Measurements from ENCODE around the gene DHH. TPM values are rescaled to one million over a fixed set of nuclear protein-coding genes. Genes with fewer than 3 reads are reported as not detected.

DHH gene
- total and polyA plus RNA-seq, 9 of the 15 experiments (the other 6 are each of a cell fraction or from before 2014, with no cell fraction given): 0.07 to 2.6 (median 0.54) TPM

- H3K9me1 ChIP-seq (ENCODE audit: control insufficient read depth, insufficient read depth, low read length): peaks cover 4% of the 10 kb centered on the region
- CTCF ChIA-PET (ENCODE audit: low intra/inter-chr PET ratio): interaction anchor here (0.5 to 2.3 kb wide), 3 partner anchors 32 to 174 kb away, joined by 3 to 5 read pairs (median 3); no protein-coding TSS in a partner anchor
- TF ChIP-seq TEAD2 (tag; IDR thresholded peaks at IDR 0.05) (no peak), ZBTB33 (CRISPR knock-in tag; IDR thresholded peaks at IDR 0.05) (peak; percentile 62; the same call in 1 of the 2 replicates), NFATC3 (IDR thresholded peaks at IDR 0.05) (no peak), IRF9 (tag; IDR thresholded peaks at IDR 0.05) (no peak), ZNF79 (CRISPR knock-in tag; IDR thresholded peaks at IDR 0.05; ENCODE audit: low read depth) (no peak), ETV6 (IDR thresholded peaks at IDR 0.05; ENCODE audit: borderline replicate concordance in 1 of 2, low read depth in 2 of 2, low read length in 1 of 2) (0 out of 4 replicates have a peak, but pooled peaks of 1 of the 2 experiments have one; percentile 54), ETV6 (CRISPR knock-in tag; IDR thresholded peaks at IDR 0.05; ENCODE audit: borderline replicate concordance) (no peak), ZNF583 (CRISPR knock-in tag; IDR thresholded peaks at IDR 0.05) (no peak), HSF4 (CRISPR knock-in tag; IDR thresholded peaks at IDR 0.05; ENCODE audit: borderline replicate concordance) (no peak), KLF1 (tag; IDR thresholded peaks at IDR 0.05) (peak; percentile 57; the same call in 1 of the 2 replicates), KAT8 (IDR thresholded peaks at IDR 0.05; ENCODE audit: low read depth) (no peak), ZNF140 (CRISPR knock-in tag; IDR thresholded peaks at IDR 0.05) (no peak), ARID4B (CRISPR knock-in tag; IDR thresholded peaks at IDR 0.05) (peak; percentile 97)
These were observed 34.1 kb downstream of the DHH start, which contains the start of gene KMT2D for GRCh38 chr12:49060237-49061156. Gene KMT2D (minus strand): TSS chr12:49060794. CDS start chr12:49055324, 5,470 bp downstream.

More at GRCh38 chr12:49060237-49061156, 34.1 kb downstream of the DHH start, which contains the start of gene KMT2D:
- DNase-seq (ENCODE audit: extremely low read depth in 1 of 4, low spot score in 3 of 4) (peak; percentile 89 to 96 (median 91)), ATAC-seq (peak; percentile 72), FAIRE-seq (peak; percentile 51)
- TSS peak; percentile 40 for BruUV-seq (replicated peaks)
- Histone ChIP-seq H3K36me3 (ENCODE audit: control insufficient read depth, insufficient read depth, low read length) (peaks cover 19% of the 10 kb centered on the region), H3K4me3 (peak within 1 kb of the TSS; percentile 94), H3K4me2 (ENCODE audit: insufficient read depth, low read length) (peak within 1 kb of the TSS; percentile 94), H3K9me3 (replicated peaks; ENCODE audit: control insufficient read depth, insufficient read depth, low read depth, low read length) (no peaks in the 10 kb centered on the region), H3K27ac (ENCODE audit: extremely low read depth, low read depth, low read length) (peak within 1 kb of the TSS; percentile 98), H3K4me1 (replicated peaks in 1 of 2; ENCODE audit: control insufficient read depth in 2 of 2, insufficient read depth in 2 of 2, low read length in 2 of 2) (peaks cover 15 to 20% of the 10 kb centered on the region in 2 experiments; a peak in 4 of 5 replicates), H3K79me2 (ENCODE audit: control insufficient read depth, insufficient read depth, low read length) (peaks cover 63% of the 10 kb centered on the region), H3K9ac (ENCODE audit: insufficient read depth in 1 of 2, low read depth in 2 of 2, low read length in 2 of 2) (peak within 1 kb of the TSS; percentile 96 to 98), H2AFZ (ENCODE audit: low read depth, low read length) (peak within 1 kb of the TSS; percentile 86), H4K20me1 (replicated peaks; ENCODE audit: control insufficient read depth, insufficient read depth, low read length) (peaks cover 41% of the 10 kb centered on the region), H3K27me3 (ENCODE audit: control insufficient read depth in 2 of 2, insufficient read depth in 2 of 2, low read length in 2 of 2) (no peaks in the 10 kb centered on the region)
- in situ Hi-C loops (cut with MboI) (loop anchor here (5.0 kb wide), 2 partner anchors 37 to 172 kb away; no protein-coding TSS in a partner anchor), intact Hi-C loops (cut with micrococcal nuclease) (loop anchor here (5.0 to 10.0 kb wide), 2 partner anchors 72 to 284 kb away; partner anchors contain the start of genes DNAJC22 and TUBA1B)
- under 1% methylated on average over 38 of the region's 74 CpGs for WGBS (ENCODE audit: insufficient coverage, low coverage, missing lambda C conversion rate)
- POLR2A ChIA-PET: interaction anchor here (0.6 to 6.4 kb wide), 6 partner anchors 14 to 194 kb away, joined by 3 to 40 read pairs (median 4); partner anchors contain the start of gene TUBA1B
